ENCODE results near the gene SNW1.
A peak's percentile ranks its signal among the peaks of the same experiment; 100 is the strongest.

The SNW1 gene

GRCh38 chr14:77805706-77806105 is 44.8 kb upstream of the SNW1 start:
- H3K4me1 ChIP-seq (ENCODE audit: insufficient read depth, low read length, severe bottlenecking): peaks cover 6% of the 10 kb centered on the region
- no peaks in the 10 kb centered on the region for H3K79me2 ChIP-seq (ENCODE audit: insufficient read depth, low read length)
- H3K4me3 ChIP-seq (ENCODE audit: low read depth, low read length, poor library complexity, severe bottlenecking): no peak overlapping the region
- TF ChIP-seq EZH2 (IDR thresholded peaks at IDR 0.05; ENCODE audit: borderline replicate concordance, low read length) (no peak), CTCF (IDR thresholded peaks at IDR 0.05; ENCODE audit: low read length) (no peak)
- no peak overlapping the region for H3K9ac ChIP-seq (ENCODE audit: low read length)
- no peak overlapping the region for H2AFZ ChIP-seq (ENCODE audit: low read length)
- H3K36me3 ChIP-seq (ENCODE audit: insufficient read depth, low read length): no peaks in the 10 kb centered on the region
- no peaks in the 10 kb centered on the region for H3F3A ChIP-seq (ENCODE audit: insufficient read depth, low read length)
- no peaks in the 10 kb centered on the region for H4K20me1 ChIP-seq (ENCODE audit: insufficient read depth, low read length)
- H3K9me3 ChIP-seq (ENCODE audit: low read length): no peaks in the 10 kb centered on the region
- no peak overlapping the region for H3K4me2 ChIP-seq (ENCODE audit: low read length)
- no peak overlapping the region for H3K27ac ChIP-seq (ENCODE audit: low read depth, low read length, poor library complexity, severe bottlenecking)
- H3K9me2 ChIP-seq (ENCODE audit: low read depth, low read length): no peaks in the 10 kb centered on the region
- H3K27me3 ChIP-seq (ENCODE audit: insufficient read depth, low read length): no peaks in the 10 kb centered on the region

DNA sequence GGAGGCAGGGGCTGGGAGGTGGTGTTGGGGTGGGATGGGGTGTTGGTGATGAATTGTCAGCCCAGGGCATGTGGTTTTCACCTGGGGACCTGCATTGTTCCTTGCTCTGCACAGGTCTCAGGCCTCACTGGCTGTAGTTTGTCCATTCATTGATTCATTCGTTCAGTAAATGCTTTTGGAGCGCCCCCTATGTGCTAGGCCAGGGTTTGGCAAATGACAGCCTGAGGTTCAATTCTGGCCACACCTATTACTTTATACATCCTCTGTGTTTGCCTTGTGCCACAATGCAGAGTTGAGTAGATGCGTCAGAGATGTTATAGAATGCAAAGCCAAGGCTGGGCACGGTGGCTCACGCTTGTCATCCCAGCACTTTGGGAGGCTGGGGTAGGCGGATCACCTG is 43.6 kb upstream of the SNW1 start:
- H3K36me3 ChIP-seq (ENCODE audit: insufficient read depth, low read length): no peaks in the 10 kb centered on the region
- no peaks in the 10 kb centered on the region for H3K9me3 ChIP-seq (ENCODE audit: low read length)
- no peaks in the 10 kb centered on the region for H4K20me1 ChIP-seq (ENCODE audit: insufficient read depth, low read length)
- no peak overlapping the region for H3K9ac ChIP-seq (ENCODE audit: low read length)
- H3K27me3 ChIP-seq (ENCODE audit: insufficient read depth, low read length): no peaks in the 10 kb centered on the region
- H3K27ac ChIP-seq (ENCODE audit: low read depth, low read length, poor library complexity, severe bottlenecking): no peak overlapping the region
- H3K9me2 ChIP-seq (ENCODE audit: low read depth, low read length): no peaks in the 10 kb centered on the region
- no peaks in the 10 kb centered on the region for H3F3A ChIP-seq (ENCODE audit: insufficient read depth, low read length)
- TF ChIP-seq CTCF (IDR thresholded peaks at IDR 0.05; ENCODE audit: low read length): peak; percentile 72
- no peak for TF ChIP-seq EZH2 (IDR thresholded peaks at IDR 0.05; ENCODE audit: borderline replicate concordance, low read length)
- no peak overlapping the region for H2AFZ ChIP-seq (ENCODE audit: low read length)
- H3K4me2 ChIP-seq (ENCODE audit: low read length): no peak overlapping the region
- no peak overlapping the region for H3K4me3 ChIP-seq (ENCODE audit: low read depth, low read length, poor library complexity, severe bottlenecking)
- peaks cover 10% of the 10 kb centered on the region for H3K4me1 ChIP-seq (ENCODE audit: insufficient read depth, low read length, severe bottlenecking)
- H3K79me2 ChIP-seq (ENCODE audit: insufficient read depth, low read length): no peaks in the 10 kb centered on the region

- no peaks in the 10 kb centered on the region for H3K36me3 ChIP-seq (ENCODE audit: insufficient read depth, low read length)
- peak overlapping the region; percentile 83 for H3K9ac ChIP-seq (ENCODE audit: low read length)
- no peaks in the 10 kb centered on the region for H3K9me3 ChIP-seq (ENCODE audit: low read length)
- H3K9me2 ChIP-seq (ENCODE audit: low read depth, low read length): no peaks in the 10 kb centered on the region
- TF ChIP-seq CTCF (IDR thresholded peaks at IDR 0.05; ENCODE audit: low read length) (no peak), EZH2 (IDR thresholded peaks at IDR 0.05; ENCODE audit: borderline replicate concordance, low read length) (no peak)
- H3K4me1 ChIP-seq (ENCODE audit: insufficient read depth, low read length, severe bottlenecking): peaks cover 10% of the 10 kb centered on the region
- no peaks in the 10 kb centered on the region for H3F3A ChIP-seq (ENCODE audit: insufficient read depth, low read length)
- no peaks in the 10 kb centered on the region for H3K27me3 ChIP-seq (ENCODE audit: insufficient read depth, low read length)
- H3K4me3 ChIP-seq (ENCODE audit: low read depth, low read length, poor library complexity, severe bottlenecking): peak overlapping the region; percentile 86
- peak overlapping the region; percentile 89 for H3K4me2 ChIP-seq (ENCODE audit: low read length)
- H3K79me2 ChIP-seq (ENCODE audit: insufficient read depth, low read length): no peaks in the 10 kb centered on the region
- no peaks in the 10 kb centered on the region for H4K20me1 ChIP-seq (ENCODE audit: insufficient read depth, low read length)
- H3K27ac ChIP-seq (ENCODE audit: low read depth, low read length, poor library complexity, severe bottlenecking): no peak overlapping the region
- H2AFZ ChIP-seq (ENCODE audit: low read length): no peak overlapping the region
These were observed 39.9 kb upstream of the SNW1 start for GRCh38 chr14:77800814-77801213.

All from OCI-LY1 (cell line).